Ishikawa (cell line): ENCODE results near the gene CLCA2.

Source experiments
- NFIC ChIP-seq: IDR thresholded peaks from 2 replicates; pipeline ENCODE4 v1.6.1; 2012
- RAD21 ChIP-seq: IDR thresholded peaks from 2 replicates; pipeline ENCODE4 v1.6.1; 2012; ENCODE audit warnings: low read depth

The CLCA2 gene

GRCh38 chr1:86505564-86505902 lies 81.6 kb downstream of the CLCA2 start:
- TF ChIP-seq NFIC: no peak
- no peak for TF ChIP-seq RAD21
